Breast epithelium (tissue), 3 donors: ENCODE results near the gene AP3S2.

Experiments used
- CTCF ChIP-seq, 3 donors: fragments of 450-650 bp; IDR thresholded peaks; one replicate each; pipeline ENCODE4 v1.5.1; 2016 to 2017; ENCODE audit warnings: antibody characterized with exemption in 3 of 3, mild to moderate bottlenecking in 3 of 3, moderate library complexity in 3 of 3
- POLR2AphosphoS5 ChIP-seq, 3 donors: sonication (generic); formaldehyde crosslinking; IDR thresholded peaks; one replicate each; pipeline ENCODE4 v1.6.1; 2017; ENCODE audit warnings: antibody characterized with exemption in 3 of 3

- no peak for TF ChIP-seq POLR2AphosphoS5 (IDR thresholded peaks at IDR 0.05)
- TF ChIP-seq CTCF (IDR thresholded peaks at IDR 0.05), result no peak
These were observed 69.3 kb downstream of the AP3S2 start for GRCh38 chr15:89824607-89824867.
